NCI-H2107 treated with DMSO at 0.1 percent for 48 hours (cell line): ENCODE data around the gene CA5A.
"Not testable (repeated sequence)": the region's sequence is repeated elsewhere in the genome, so short reads cannot be mapped to it uniquely, and the experiment has no call there.

Source experiments
- DNase-seq: peaks from one replicate; lab custom pipeline; 2025; ENCODE audit not compliant: unreplicated experiment; lab: John Stamatoyannopoulos, UW

The CA5A gene

GRCh38 chr16:87897521-87898505 is 38.5 kb downstream of the CA5A start:
- no peak for DNase-seq

- not testable (repeated sequence) for DNase-seq
These were observed 39.3 kb downstream of the CA5A start for GRCh38 chr16:87896924-87897520.

- not testable (repeated sequence) for DNase-seq
These were observed 40.0 kb downstream of the CA5A start for GRCh38 chr16:87896176-87896890.

- no peak for DNase-seq
These were observed 40.6 kb downstream of the CA5A start for GRCh38 chr16:87895641-87896141.

GRCh38 chr16:87894005-87894404 is 42.3 kb downstream of the CA5A start:
- DNase-seq, result not testable (repeated sequence)

GRCh38 chr16:87891764-87892163 is 44.6 kb downstream of the CA5A start:
- no peak for DNase-seq

- DNase-seq, result not testable (repeated sequence)
These were observed 46.6 kb downstream of the CA5A start for GRCh38 chr16:87889762-87890161.

- not testable (repeated sequence) for DNase-seq
These were observed 48.0 kb downstream of the CA5A start for GRCh38 chr16:87888346-87888745.

GRCh38 chr16:87887931-87888330 is 48.4 kb downstream of the CA5A start:
- DNase-seq, result not testable (repeated sequence)

GRCh38 chr16:87885371-87885967 is 50.9 kb downstream of the CA5A start:
- DNase-seq, result not testable (repeated sequence)

- DNase-seq, result no peak
These were observed 53.8 kb downstream of the CA5A start for GRCh38 chr16:87882436-87883019.

- DNase-seq, result no peak
These were observed 54.8 kb downstream of the CA5A start for GRCh38 chr16:87881324-87882200.

- DNase-seq, result no peak
These were observed 56.1 kb downstream of the CA5A start for GRCh38 chr16:87880117-87880696.

- not testable (repeated sequence) for DNase-seq
These were observed 56.8 kb downstream of the CA5A start for GRCh38 chr16:87879411-87880013.

- DNase-seq, result no peak
These were observed 57.6 kb downstream of the CA5A start for GRCh38 chr16:87878704-87879103.

GRCh38 chr16:87877942-87878507 is 58.3 kb downstream of the CA5A start:
- DNase-seq, result no peak

- DNase-seq, result no peak
These were observed 61.5 kb downstream of the CA5A start for GRCh38 chr16:87874639-87875427.
